Neural progenitor cell (in vitro differentiated cells): Measurements from ENCODE around the gene LYSMD1. TPM values are rescaled to one million over a fixed set of nuclear protein-coding genes. Genes with fewer than 3 reads are reported as not detected.
A peak's percentile ranks its signal among the peaks of the same experiment; 100 is the strongest.

Experiments used
- DNase-seq: peaks from one replicate; pipeline ENCODE4 v3.0.0-alpha.2; 2016; ENCODE audit warnings: low spot score
- H2AFZ ChIP-seq: fragments of 200-600 bp; sonication (generic); replicated peaks from 2 replicates; pipeline ENCODE4 v1.6.1; 2016; ENCODE audit warnings: antibody characterized with exemption
- H3F3A ChIP-seq: fragments of 200-600 bp; sonication (generic); 2 replicates; pipeline ENCODE4 v1.6.1; 2016; ENCODE audit warnings: antibody characterized with exemption, low read depth
- H3K27ac ChIP-seq: fragments of 200-600 bp; sonication (generic); 2 replicates; pipeline ENCODE4 v1.5.1; 2016; ENCODE audit warnings: mild to moderate bottlenecking
- H3K27me3 ChIP-seq: fragments of 200-600 bp; sonication (generic); 2 replicates; pipeline ENCODE4 v1.6.1; 2016; ENCODE audit warnings: mild to moderate bottlenecking, moderate library complexity
- H3K36me3 ChIP-seq: fragments of 200-600 bp; sonication (generic); 2 replicates; pipeline ENCODE4 v1.5.1; 2016
- H3K4me1 ChIP-seq: fragments of 200-600 bp; sonication (generic); 2 replicates; pipeline ENCODE4 v1.6.1; 2016; ENCODE audit warnings: mixed run types
- H3K4me2 ChIP-seq: fragments of 200-600 bp; sonication (generic); 2 replicates; pipeline ENCODE4 v1.6.1; 2016
- H3K4me3 ChIP-seq: fragments of 200-600 bp; sonication (generic); 2 replicates; pipeline ENCODE4 v1.5.1; 2016
- H3K79me2 ChIP-seq: fragments of 200-600 bp; sonication (generic); 2 replicates; pipeline ENCODE4 v1.6.1; 2016; ENCODE audit warnings: low read depth
- H3K9ac ChIP-seq: fragments of 200-600 bp; sonication (generic); 2 replicates; pipeline ENCODE4 v1.6.1; 2016
- H3K9me3 ChIP-seq: fragments of 200-600 bp; sonication (generic); 2 replicates; pipeline ENCODE4 v1.5.1; 2016; ENCODE audit warnings: low read depth
- H4K20me1 ChIP-seq: fragments of 200-600 bp; sonication (generic); 2 replicates; pipeline ENCODE4 v1.6.1; 2016; ENCODE audit warnings: low read depth
- H3K27ac Mint-ChIP-seq: 3 replicates; pipeline ENCODE4 v1.8.0; 2021; ENCODE audit warnings: mixed read lengths
- H3K27me3 Mint-ChIP-seq: 2 replicates; pipeline ENCODE4 v1.8.0; 2022; ENCODE audit warnings: low read depth, mild to moderate bottlenecking, inconsistent platforms, moderate library complexity, mixed read lengths; ENCODE audit not compliant: insufficient read depth
- H3K36me3 Mint-ChIP-seq: 3 replicates; pipeline ENCODE4 v1.8.0; 2021; ENCODE audit warnings: mixed read lengths
- H3K4me1 Mint-ChIP-seq: 3 replicates; pipeline ENCODE4 v1.8.0; 2021; ENCODE audit warnings: mixed read lengths
- H3K4me3 Mint-ChIP-seq: 3 replicates; pipeline ENCODE4 v1.8.0; 2021; ENCODE audit warnings: mild to moderate bottlenecking, moderate library complexity, mixed read lengths
- H3K9me3 Mint-ChIP-seq: 3 replicates; pipeline ENCODE4 v1.8.0; 2020; ENCODE audit warnings: mixed read lengths
- CTCF ChIP-seq: fragments of 200-600 bp; sonication (generic); IDR thresholded peaks from 2 replicates; pipeline ENCODE4 v1.5.1; 2017; ENCODE audit warnings: antibody characterized with exemption, mild to moderate bottlenecking
- EZH2 ChIP-seq: fragments of 200-600 bp; sonication (generic); IDR thresholded peaks from 2 replicates; pipeline ENCODE4 v1.6.1; 2017; ENCODE audit warnings: antibody characterized with exemption, mild to moderate bottlenecking, moderate library complexity
- EZH2phosphoT487 ChIP-seq: fragments of 200-600 bp; sonication (generic); IDR thresholded peaks from 2 replicates; pipeline ENCODE4 v1.6.1; 2017; ENCODE audit warnings: antibody characterized with exemption
- total RNA-seq: library from RNA; depleted of rRNA; stranded (reverse); fragments of >200 nt; gene quantifications from 2 replicates; pipeline ENCODE4 v1.2.3, GENCODE V29; 2015; ENCODE audit warnings: low replicate concordance

The LYSMD1 gene
- total RNA-seq, 1 donor from 2014 or later, result 18.9 TPM

GRCh38 chr1:151124763-151125403 is 40.8 kb downstream of the LYSMD1 start:
- no peaks in the 10 kb centered on the region for H3K36me3 Mint-ChIP-seq
- TF ChIP-seq EZH2 (no peak), EZH2phosphoT487 (no peak), CTCF (no peak)
- H3K4me1 Mint-ChIP-seq, result peaks cover 8% of the 10 kb centered on the region
- DNase-seq, result no peak
- no peak overlapping the region for H2AFZ ChIP-seq
- no peak overlapping the region for H3K9ac ChIP-seq
- no peaks in the 10 kb centered on the region for H3K9me3 Mint-ChIP-seq
- no peaks in the 10 kb centered on the region for H3K9me3 ChIP-seq
- no peaks in the 10 kb centered on the region for H4K20me1 ChIP-seq
- peaks cover 4% of the 10 kb centered on the region for H3K27me3 ChIP-seq
- no peaks in the 10 kb centered on the region for H3K36me3 ChIP-seq
- peaks cover 8% of the 10 kb centered on the region for H3K4me1 ChIP-seq
- H3F3A ChIP-seq, result peaks cover 3% of the 10 kb centered on the region
- H3K79me2 ChIP-seq, result no peaks in the 10 kb centered on the region
- no peak overlapping the region for H3K4me3 ChIP-seq
- peak overlapping the region; percentile 9 for H3K27ac Mint-ChIP-seq
- peaks cover 9% of the 10 kb centered on the region for H3K27me3 Mint-ChIP-seq
- no peak overlapping the region for H3K4me2 ChIP-seq
- H3K4me3 Mint-ChIP-seq, result no peak overlapping the region
- H3K27ac ChIP-seq, result no peak overlapping the region

DNA sequence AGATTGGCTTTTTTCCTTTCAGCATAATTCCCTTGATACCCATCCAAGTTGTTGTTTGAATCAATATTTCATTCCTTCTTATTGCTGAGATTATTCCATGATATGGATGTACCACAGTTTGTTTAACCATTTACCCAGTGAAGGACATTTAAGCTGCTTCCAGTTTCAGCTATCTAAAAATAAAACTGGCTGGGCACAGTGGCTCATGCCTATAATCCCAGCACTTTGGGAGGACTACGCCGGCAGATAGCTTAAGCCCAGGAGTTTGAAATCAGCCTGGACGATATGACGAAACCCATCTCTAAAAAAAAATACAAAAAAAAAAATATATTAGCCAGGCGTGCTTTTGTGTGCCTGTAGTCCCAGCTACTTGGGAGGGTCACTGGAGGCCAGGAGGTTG is 51.8 kb downstream of the LYSMD1 start:
- H3K9ac ChIP-seq, result no peak overlapping the region

More for the DNA sequence above, 51.8 kb downstream of the LYSMD1 start:
- Histone ChIP-seq H4K20me1 (no peaks in the 10 kb centered on the region), H3K4me1 (no peaks in the 10 kb centered on the region), H3K36me3 (no peaks in the 10 kb centered on the region), H2AFZ (no peak overlapping the region), H3K27me3 (no peaks in the 10 kb centered on the region), H3K4me3 (no peak overlapping the region), H3F3A (no peaks in the 10 kb centered on the region), H3K79me2 (no peaks in the 10 kb centered on the region), H3K27ac (no peak overlapping the region), H3K4me2 (no peak overlapping the region), H3K9me3 (no peaks in the 10 kb centered on the region)
- Mint-ChIP-seq H3K36me3 (no peaks in the 10 kb centered on the region), H3K4me3 (no peak overlapping the region), H3K4me1 (peaks cover 2% of the 10 kb centered on the region), H3K27ac (no peak overlapping the region), H3K27me3 (no peaks in the 10 kb centered on the region), H3K9me3 (no peaks in the 10 kb centered on the region)
- TF ChIP-seq CTCF (no peak), EZH2 (no peak), EZH2phosphoT487 (no peak)
- no peak for DNase-seq

Other genes starting within 250 kb of the LYSMD1 start
- gene SETDB1, start 239.5 kb downstream of the LYSMD1 start, total RNA-seq, result 63.4 and 79.5 TPM in 2 replicates
- gene CERS2, start 191.1 kb downstream of the LYSMD1 start, total RNA-seq, result 104 and 122 TPM in 2 replicates
- 0.77 TPM in 1 of 2 replicates, not detected in the other for gene ANXA9, start 183.6 kb downstream of the LYSMD1 start, total RNA-seq
- gene MINDY1, start 159.0 kb downstream of the LYSMD1 start, total RNA-seq, result 8.5 and 15.8 TPM in 2 replicates
- 27.0 and 33.0 TPM in 2 replicates for gene PRUNE1, start 157.5 kb downstream of the LYSMD1 start, total RNA-seq
- gene BNIPL, start 129.3 kb downstream of the LYSMD1 start, total RNA-seq, result 0.97 and 1.0 TPM in 2 replicates
- gene C1orf56, start 118.2 kb downstream of the LYSMD1 start, total RNA-seq, result 2.9 and 5.5 TPM in 2 replicates
- 50.7 and 54.9 TPM in 2 replicates for gene CDC42SE1, start 106.3 kb downstream of the LYSMD1 start, total RNA-seq
- gene MLLT11, start 105.5 kb downstream of the LYSMD1 start, total RNA-seq, result 27.9 and 37.0 TPM in 2 replicates
- 6.5 and 6.9 TPM in 2 replicates for gene GABPB2, start 95.1 kb downstream of the LYSMD1 start, total RNA-seq
- 5.6 and 12.1 TPM in 2 replicates for gene SEMA6C, start 19.3 kb downstream of the LYSMD1 start, total RNA-seq
- not detected in 2 replicates for gene TNFAIP8L2, start 9.3 kb downstream of the LYSMD1 start, total RNA-seq
- 22.0 and 25.3 TPM in 2 replicates for gene SCNM1, start 242 bp upstream of the LYSMD1 start, total RNA-seq
- gene TMOD4, start 10.1 kb upstream of the LYSMD1 start, total RNA-seq, result not detected in 2 replicates
- 107 and 117 TPM in 2 replicates for gene VPS72, start 24.3 kb upstream of the LYSMD1 start, total RNA-seq
- gene PIP5K1A, start 32.6 kb upstream of the LYSMD1 start, total RNA-seq, result 81.2 and 90.6 TPM in 2 replicates
- gene PSMD4, start 88.8 kb upstream of the LYSMD1 start, total RNA-seq, result 123 and 162 TPM in 2 replicates
- 20.2 and 43.1 TPM in 2 replicates for gene ZNF687, start 116.4 kb upstream of the LYSMD1 start, total RNA-seq
- 19.0 and 33.5 TPM in 2 replicates for gene PI4KB, start 161.5 kb upstream of the LYSMD1 start, total RNA-seq
- gene RFX5, start 181.3 kb upstream of the LYSMD1 start, total RNA-seq, result 87.5 and 108 TPM in 2 replicates
- gene SELENBP1, start 206.8 kb upstream of the LYSMD1 start, total RNA-seq, result 38.5 and 63.2 TPM in 2 replicates
- 267 and 321 TPM in 2 replicates for gene PSMB4, start 233.7 kb upstream of the LYSMD1 start, total RNA-seq